Left hindlimb (tissue), 1 donor: Measurements from ENCODE around the gene ZBTB38.

Experiments used
- DNase-seq: peaks from one replicate; pipeline ENCODE4 v3.0.0-alpha.2; 2018

ZBTB38 gene

GRCh38 chr3:141368925-141369794, 856 bp downstream of the ZBTB38 start:
- no peak for DNase-seq

- DNase-seq: peak; percentile 64
These were observed 1.8 kb downstream of the ZBTB38 start for GRCh38 chr3:141370065-141370533.

GRCh38 chr3:141371882-141372281, 3.6 kb downstream of the ZBTB38 start:
- DNase-seq: no peak

- DNase-seq: no peak
These were observed 4.4 kb downstream of the ZBTB38 start for GRCh38 chr3:141372656-141373055.

- DNase-seq: no peak
These were observed 4.9 kb downstream of the ZBTB38 start for GRCh38 chr3:141373232-141373631.

- DNase-seq: no peak
These were observed 5.6 kb downstream of the ZBTB38 start for GRCh38 chr3:141373768-141374526.

- no peak for DNase-seq
These were observed 7.3 kb downstream of the ZBTB38 start for GRCh38 chr3:141375381-141376301.

- no peak for DNase-seq
These were observed 9.1 kb downstream of the ZBTB38 start for GRCh38 chr3:141377377-141377776.

GRCh38 chr3:141378556-141378955, 10.3 kb downstream of the ZBTB38 start:
- no peak for DNase-seq

GRCh38 chr3:141379250-141379966, 11.1 kb downstream of the ZBTB38 start:
- no peak for DNase-seq

- no peak for DNase-seq
These were observed 12.0 kb downstream of the ZBTB38 start for GRCh38 chr3:141380279-141380678.

- DNase-seq: no peak
These were observed 12.7 kb downstream of the ZBTB38 start for GRCh38 chr3:141380987-141381386.

- DNase-seq: no peak
These were observed 14.3 kb downstream of the ZBTB38 start for GRCh38 chr3:141382571-141382970.

- DNase-seq: no peak
These were observed 15.3 kb downstream of the ZBTB38 start for GRCh38 chr3:141383555-141384129.

GRCh38 chr3:141384157-141384556, 15.9 kb downstream of the ZBTB38 start:
- DNase-seq: no peak

- no peak for DNase-seq
These were observed 16.3 kb downstream of the ZBTB38 start for GRCh38 chr3:141384575-141384974.

- no peak for DNase-seq
These were observed 17.3 kb downstream of the ZBTB38 start for GRCh38 chr3:141385406-141386125.

- DNase-seq: no peak
These were observed 17.8 kb downstream of the ZBTB38 start for GRCh38 chr3:141386126-141386488.

- DNase-seq: no peak
These were observed 18.4 kb downstream of the ZBTB38 start for GRCh38 chr3:141386611-141387111.

- no peak for DNase-seq
These were observed 19.2 kb downstream of the ZBTB38 start for GRCh38 chr3:141387516-141387915.

GRCh38 chr3:141388395-141388794, 20.1 kb downstream of the ZBTB38 start:
- DNase-seq: no peak
